IMR-90 (cell line): ENCODE measurements around the gene GSKIP. TPM values are rescaled to one million over a fixed set of nuclear protein-coding genes. Genes with fewer than 3 reads are reported as not detected.

Experiments used
- ATAC-seq: fragments of 200-7000 bp; cut with Tn5 transposase; 2 replicates; pipeline ENCODE4 v1.9.1; 2020; ENCODE audit warnings: low read depth, mild to moderate bottlenecking, moderate library complexity
- BruUV-seq: library from RNA; stranded (reverse); fragments of 400-500 nt; replicated peaks from 2 replicates; lab custom pipeline; 2021; lab: Mats Ljungman, UMichigan
- CTCF ChIA-PET: fragments of 300-600 bp; formaldehyde crosslinking; extraction: SDS; loops from one replicate; lab custom pipeline; 2021; ENCODE audit warnings: antibody characterized with exemption; lab: Yijun Ruan, JAX
- POLR2A ChIA-PET: fragments of 300-600 bp; sonication (Branson Sonifier 250); formaldehyde crosslinking; loops from one replicate; lab custom pipeline; 2022; ENCODE audit warnings: antibody characterized with exemption; ENCODE audit not compliant: unreplicated experiment; lab: Charles Lee
- DNase-seq: peaks from one replicate; pipeline ENCODE4 v3.0.0; 2013
- H2AFZ ChIP-seq: replicated peaks from 2 replicates; pipeline ENCODE3; 2013; ENCODE audit warnings: low read length, mild to moderate bottlenecking; ENCODE audit not compliant: poor library complexity
- H2AK5ac ChIP-seq: 2 replicates; pipeline ENCODE4 v1.6.1; 2013; ENCODE audit warnings: low read depth, low read length, inconsistent platforms
- H2AK9ac ChIP-seq: replicated peaks from 2 replicates; pipeline ENCODE3; 2013; ENCODE audit warnings: mild to moderate bottlenecking, low read depth, low read length, moderate library complexity; ENCODE audit not compliant: poor library complexity
- H2BK120ac ChIP-seq: 2 replicates; pipeline ENCODE4 v1.6.1; 2013; ENCODE audit warnings: low read depth, low read length, inconsistent platforms
- H2BK15ac ChIP-seq: 3 replicates; pipeline ENCODE4 v1.6.1; 2013; ENCODE audit warnings: low read depth, low read length, inconsistent platforms
- H2BK20ac ChIP-seq: 2 replicates; pipeline ENCODE4 v1.6.1; 2013; ENCODE audit warnings: low read depth, mild to moderate bottlenecking, inconsistent platforms, low read length, moderate library complexity
- H2BK5ac ChIP-seq: 2 replicates; pipeline ENCODE4 v1.6.1; 2013; ENCODE audit warnings: mild to moderate bottlenecking, low read depth, low read length, inconsistent platforms; ENCODE audit not compliant: poor library complexity, severe bottlenecking
- H3K14ac ChIP-seq: replicated peaks from 2 replicates; pipeline ENCODE4 v1.6.1; 2013; ENCODE audit warnings: low read depth, low read length, inconsistent platforms
- H3K18ac ChIP-seq: 2 replicates; pipeline ENCODE4 v1.6.1; 2013; ENCODE audit warnings: low read depth, low read length, control low read depth
- H3K23ac ChIP-seq: 2 replicates; pipeline ENCODE4 v1.6.1; 2013; ENCODE audit warnings: low read depth, low read length, inconsistent platforms
- H3K27ac ChIP-seq: 2 replicates; pipeline ENCODE4 v1.5.1; 2013; ENCODE audit warnings: mild to moderate bottlenecking, control low read depth, low read length; ENCODE audit not compliant: insufficient read depth
- H3K27me3 ChIP-seq: 2 replicates; pipeline ENCODE4 v1.6.1; 2013; ENCODE audit warnings: low read length; ENCODE audit not compliant: control insufficient read depth, insufficient read depth
- H3K36me3 ChIP-seq: 2 replicates; pipeline ENCODE4 v1.6.1; 2013; ENCODE audit warnings: low read length, mixed read lengths; ENCODE audit not compliant: control insufficient read depth, insufficient read depth
- H3K4ac ChIP-seq: 2 replicates; pipeline ENCODE4 v1.6.1; 2013; ENCODE audit warnings: low read depth, low read length, inconsistent platforms
- H3K4me1 ChIP-seq: 2 replicates; pipeline ENCODE4 v1.6.1; 2013; ENCODE audit warnings: low read length, mixed read lengths; ENCODE audit not compliant: control insufficient read depth, insufficient read depth
- H3K4me2 ChIP-seq: 2 replicates; pipeline ENCODE4 v1.6.1; 2013; ENCODE audit warnings: low read depth, mild to moderate bottlenecking, control low read depth, low read length, moderate library complexity
- H3K4me3 ChIP-seq: 2 replicates; pipeline ENCODE4 v1.5.1; 2013; ENCODE audit warnings: low read depth, mild to moderate bottlenecking, control low read depth, low read length, moderate library complexity; ENCODE audit not compliant: insufficient read depth
- H3K56ac ChIP-seq: 2 replicates; pipeline ENCODE4 v1.6.1; 2013; ENCODE audit warnings: low read length, inconsistent platforms; ENCODE audit not compliant: insufficient read depth; ENCODE audit errors: extremely low read depth
- H3K79me1 ChIP-seq, 2 experiments: 2 replicates each; pipeline ENCODE4 v1.6.1; 2013; ENCODE audit warnings: low read length in 2 of 2, inconsistent platforms in 1 of 2, low read depth in 1 of 2
- H3K9ac ChIP-seq: 2 replicates; pipeline ENCODE4 v1.6.1; 2013; ENCODE audit warnings: low read depth, low read length, control low read depth
- H3K9me1 ChIP-seq: 2 replicates; pipeline ENCODE4 v1.6.1; 2013; ENCODE audit warnings: low read length, inconsistent platforms; ENCODE audit not compliant: insufficient read depth
- H3K9me3 ChIP-seq: 2 replicates; pipeline ENCODE4 v1.6.1; 2013; ENCODE audit warnings: low read length; ENCODE audit not compliant: control insufficient read depth, insufficient read depth
- H4K20me1 ChIP-seq: 2 replicates; pipeline ENCODE4 v1.6.1; 2013; ENCODE audit warnings: low read length, inconsistent platforms; ENCODE audit not compliant: insufficient read depth
- H4K5ac ChIP-seq: 2 replicates; pipeline ENCODE4 v1.6.1; 2013; ENCODE audit warnings: mild to moderate bottlenecking, low read depth, low read length, control low read depth
- H4K8ac ChIP-seq, 2 experiments: 2 replicates each; pipeline ENCODE4 v1.6.1; 2013; ENCODE audit warnings: low read depth in 2 of 2, low read length in 2 of 2, control low read depth in 1 of 2, inconsistent platforms in 1 of 2
- H4K91ac ChIP-seq: 2 replicates; pipeline ENCODE4 v1.6.1; 2013; ENCODE audit warnings: low read depth, low read length, inconsistent platforms; ENCODE audit not compliant: insufficient read depth
- BHLHE40 ChIP-seq: fragments of 150-350 bp; IDR thresholded peaks from 2 replicates; pipeline ENCODE4 v1.6.1; 2016; ENCODE audit warnings: mild to moderate bottlenecking, low read depth, low read length
- CEBPB ChIP-seq: IDR thresholded peaks from 2 replicates; pipeline ENCODE4 v1.6.1; 2012; ENCODE audit warnings: low read depth, low read length, improper control_type of control experiment
- CHD1 ChIP-seq: IDR thresholded peaks from 2 replicates; pipeline ENCODE4 v1.6.1; 2012; ENCODE audit warnings: low read depth, low read length, improper control_type of control experiment
- CTCF ChIP-seq: conservative IDR thresholded peaks from 2 replicates; pipeline ENCODE4 v1.5.1; 2012; ENCODE audit warnings: mild to moderate bottlenecking, low read depth, low read length, improper control_type of control experiment
- ELK1 ChIP-seq: fragments of 150-350 bp; IDR thresholded peaks from 2 replicates; pipeline ENCODE4 v1.6.1; 2016; ENCODE audit warnings: low read depth, mild to moderate bottlenecking, low read length, moderate library complexity, borderline replicate concordance
- FOS ChIP-seq: fragments of 150-350 bp; IDR thresholded peaks from 2 replicates; pipeline ENCODE4 v1.6.1; 2016; ENCODE audit warnings: low read depth, low read length
- MAFK ChIP-seq: IDR thresholded peaks from 2 replicates; pipeline ENCODE4 v1.6.1; 2012; ENCODE audit warnings: low read depth, low read length, improper control_type of control experiment
- MAZ ChIP-seq: IDR thresholded peaks from 2 replicates; pipeline ENCODE4 v1.6.1; 2012; ENCODE audit warnings: low read depth, mild to moderate bottlenecking, low read length, improper control_type of control experiment, moderate library complexity, borderline replicate concordance
- MXI1 ChIP-seq: IDR thresholded peaks from 2 replicates; pipeline ENCODE4 v1.6.1; 2012; ENCODE audit warnings: low read depth, mild to moderate bottlenecking, low read length, moderate library complexity, borderline replicate concordance
- NFE2L2 ChIP-seq: fragments of 150-350 bp; IDR thresholded peaks from 2 replicates; pipeline ENCODE4 v1.6.1; 2016; ENCODE audit warnings: low read depth, mild to moderate bottlenecking, low read length
- POLR2A ChIP-seq: IDR thresholded peaks from 2 replicates; pipeline ENCODE4 v1.6.1; 2012; ENCODE audit warnings: mild to moderate bottlenecking, low read depth, low read length
- RAD21 ChIP-seq: IDR thresholded peaks from 2 replicates; pipeline ENCODE4 v1.6.1; 2012; ENCODE audit warnings: low read length, improper control_type of control experiment
- RCOR1 ChIP-seq: IDR thresholded peaks from 2 replicates; pipeline ENCODE4 v1.6.1; 2012; ENCODE audit warnings: mild to moderate bottlenecking, low read length, improper control_type of control experiment; ENCODE audit not compliant: insufficient replicate concordance
- RFX5 ChIP-seq: IDR thresholded peaks from 2 replicates; pipeline ENCODE4 v1.8.0; 2012; ENCODE audit warnings: low read depth, mild to moderate bottlenecking, low read length, moderate library complexity
- SMC3 ChIP-seq: fragments of 150-350 bp; IDR thresholded peaks from 2 replicates; pipeline ENCODE4 v1.6.1; 2016; ENCODE audit warnings: low read depth, mild to moderate bottlenecking, antibody characterized with exemption, low read length, moderate library complexity
- WGBS, 2 experiments: methylation state at CpG; one replicate each; pipeline versions ENCODE4 v1.1.5 to v1.1.7; 2013; ENCODE audit warnings: missing lambda C conversion rate in 2 of 2; ENCODE audit not compliant: insufficient read length in 1 of 2; ENCODE audit errors: extremely low coverage in 2 of 2; 5-methylcytosine and 5-hydroxymethylcytosine counted together
- dilution Hi-C: fragments of 300-500 bp; cut with HindIII; formaldehyde crosslinking; loops from one replicate; pipeline ENCODE4 v1.14.3; 2018; ENCODE audit warnings: low sequenced_read_pairs; ENCODE audit not compliant: unreplicated experiment
- in situ Hi-C: fragments of 300-500 bp; cut with MboI; formaldehyde crosslinking; loops from 3 replicates; pipeline ENCODE4 v1.14.3; 2019; ENCODE audit warnings: low sequenced_read_pairs, inconsistent platforms, mixed read lengths
- intact Hi-C: fragments of 100-400 bp; cut with micrococcal nuclease; formaldehyde crosslinking; loops from 2 replicates; pipeline ENCODE4 v1.10.0; 2022
- polyA plus RNA-seq, 3 experiments: library from polyadenylated mRNA; depleted of rRNA; stranded (reverse); fragments of >200 nt; gene quantifications; 2 replicates each; pipeline ENCODE4 v1.2.3, GENCODE V29; 2012; ENCODE audit warnings: low replicate concordance in 1 of 3
- total RNA-seq: library from RNA; depleted of rRNA; stranded (reverse); fragments of >200 nt; gene quantifications from 2 replicates; pipeline ENCODE4 v1.2.3, GENCODE V29; 2012

Gene GSKIP
- total and polyA plus RNA-seq, 2 of the 4 experiments (the other 2 are of a cell fraction), result 11.7 to 22.0 TPM

GRCh38 chr14:96394047-96394815 is 30.9 kb downstream of the GSKIP start:
- H3K4me3 ChIP-seq, result no peak overlapping the region
- no peak overlapping the region for H2AK9ac ChIP-seq
- H3K9ac ChIP-seq, result no peak overlapping the region
- H3K9me1 ChIP-seq, result no peaks in the 10 kb centered on the region
- DNase-seq, result no peak
- H2BK20ac ChIP-seq, result no peak overlapping the region
- H4K8ac ChIP-seq, result no peak overlapping the region
- H2BK5ac ChIP-seq, result no peak overlapping the region
- intact Hi-C loops (no loop called here), in situ Hi-C loops (no loop called here), dilution Hi-C loops (no loop called here)
- no peak overlapping the region for H3K23ac ChIP-seq
- ATAC-seq, result no peak
- no peak overlapping the region for H3K4ac ChIP-seq
- no peak overlapping the region for H3K18ac ChIP-seq
- H3K79me1 ChIP-seq, result no peaks in the 10 kb centered on the region
- no peaks in the 10 kb centered on the region for H3K9me3 ChIP-seq
- TF ChIP-seq RCOR1 (no peak), NFE2L2 (no peak), CTCF (no peak), CEBPB (no peak), CHD1 (no peak), RAD21 (no peak), FOS (no peak), MAFK (no peak), BHLHE40 (no peak), POLR2A (no peak), RFX5 (no peak), SMC3 (no peak), ELK1 (no peak), MXI1 (no peak), MAZ (no peak)
- H2BK120ac ChIP-seq, result no peak overlapping the region
- POLR2A ChIA-PET, result no interaction called here
- no peak overlapping the region for H4K91ac ChIP-seq
- H4K5ac ChIP-seq, result no peak overlapping the region
- H3K56ac ChIP-seq, result no peak overlapping the region
- no peaks in the 10 kb centered on the region for H3K36me3 ChIP-seq
- no peak overlapping the region for H2BK15ac ChIP-seq
- H3K14ac ChIP-seq, result no peak overlapping the region
- no peak overlapping the region for H2AK5ac ChIP-seq
- H3K27ac ChIP-seq, result no peak overlapping the region
- no peak overlapping the region for H3K4me2 ChIP-seq
- WGBS, 2 experiments, result no CpG with 5 or more reads among the region's 7 CpGs
- no peak overlapping the region for H2AFZ ChIP-seq
- no peaks in the 10 kb centered on the region for H4K20me1 ChIP-seq
- CTCF ChIA-PET, result no interaction called here
- H3K4me1 ChIP-seq, result peaks cover 2% of the 10 kb centered on the region; the same call in 1 of the 2 replicates
- BruUV-seq, result no TSS peak
- H3K27me3 ChIP-seq, result peaks cover 14% of the 10 kb centered on the region
